Measurements from ENCODE around the gene GAREM2.
"Not testable (repeated sequence)": the region's sequence is repeated elsewhere in the genome, so short reads cannot be mapped to it uniquely, and the experiment has no call there.

Gene GAREM2

GRCh38 chr2:26172871-26173775 is at the start of gene GAREM2:
Gene GAREM2, plus strand, starts transcription at chr2:26173088. Its CDS starts 133 bp downstream, at chr2:26173221.
- no peak for DNase-seq (ENCODE audit: low read depth)

GRCh38 chr2:26123426-26123825 is 49.5 kb upstream of the GAREM2 start:
- DNase-seq (ENCODE audit: low read depth), result no peak

GRCh38 chr2:26126074-26126473 is 46.8 kb upstream of the GAREM2 start:
- no peak for DNase-seq (ENCODE audit: low read depth)

GRCh38 chr2:26128176-26128575 is 44.7 kb upstream of the GAREM2 start:
- DNase-seq (ENCODE audit: low read depth), result no peak

- no peak for DNase-seq (ENCODE audit: low read depth)
These were observed 42.1 kb upstream of the GAREM2 start for GRCh38 chr2:26130763-26131162.

- DNase-seq (ENCODE audit: low read depth), result no peak
These were observed 36.4 kb upstream of the GAREM2 start for GRCh38 chr2:26136451-26136850.

- no peak for DNase-seq (ENCODE audit: low read depth)
These were observed 33.4 kb upstream of the GAREM2 start for GRCh38 chr2:26139269-26140183.

- DNase-seq (ENCODE audit: low read depth), result no peak
These were observed 31.6 kb upstream of the GAREM2 start for GRCh38 chr2:26141145-26141769.

- DNase-seq (ENCODE audit: low read depth), result no peak
These were observed 28.9 kb upstream of the GAREM2 start for GRCh38 chr2:26144031-26144430.

GRCh38 chr2:26144953-26145680 is 27.8 kb upstream of the GAREM2 start:
- DNase-seq (ENCODE audit: low read depth), result no peak

- no peak for DNase-seq (ENCODE audit: low read depth)
These were observed 24.4 kb upstream of the GAREM2 start for GRCh38 chr2:26148501-26148900.

- DNase-seq (ENCODE audit: low read depth), result no peak
These were observed 22.6 kb upstream of the GAREM2 start for GRCh38 chr2:26150243-26150642.

- no peak for DNase-seq (ENCODE audit: low read depth)
These were observed 15.3 kb upstream of the GAREM2 start for GRCh38 chr2:26157580-26157979.

GRCh38 chr2:26161926-26162325 is 11.0 kb upstream of the GAREM2 start:
- no peak for DNase-seq (ENCODE audit: low read depth)

GRCh38 chr2:26162963-26163362 is 9.9 kb upstream of the GAREM2 start:
- DNase-seq (ENCODE audit: low read depth), result no peak

GRCh38 chr2:26164231-26164630 is 8.7 kb upstream of the GAREM2 start:
- DNase-seq (ENCODE audit: low read depth), result no peak

GRCh38 chr2:26164641-26165211 is 8.2 kb upstream of the GAREM2 start:
- DNase-seq (ENCODE audit: low read depth), result no peak

GRCh38 chr2:26165403-26165802 is 7.5 kb upstream of the GAREM2 start:
- DNase-seq (ENCODE audit: low read depth), result no peak

- DNase-seq (ENCODE audit: low read depth), result not testable (repeated sequence)
These were observed 6.3 kb upstream of the GAREM2 start for GRCh38 chr2:26166541-26166940.

GRCh38 chr2:26168785-26169184 is 4.1 kb upstream of the GAREM2 start:
- no peak for DNase-seq (ENCODE audit: low read depth)

GRCh38 chr2:26169226-26169625 is 3.7 kb upstream of the GAREM2 start:
- no peak for DNase-seq (ENCODE audit: low read depth)
